ENCODE results near the gene ANLN.
"Not testable (repeated sequence)": the region's sequence is repeated elsewhere in the genome, so short reads cannot be mapped to it uniquely, and the experiment has no call there.

The ANLN gene

DNA sequence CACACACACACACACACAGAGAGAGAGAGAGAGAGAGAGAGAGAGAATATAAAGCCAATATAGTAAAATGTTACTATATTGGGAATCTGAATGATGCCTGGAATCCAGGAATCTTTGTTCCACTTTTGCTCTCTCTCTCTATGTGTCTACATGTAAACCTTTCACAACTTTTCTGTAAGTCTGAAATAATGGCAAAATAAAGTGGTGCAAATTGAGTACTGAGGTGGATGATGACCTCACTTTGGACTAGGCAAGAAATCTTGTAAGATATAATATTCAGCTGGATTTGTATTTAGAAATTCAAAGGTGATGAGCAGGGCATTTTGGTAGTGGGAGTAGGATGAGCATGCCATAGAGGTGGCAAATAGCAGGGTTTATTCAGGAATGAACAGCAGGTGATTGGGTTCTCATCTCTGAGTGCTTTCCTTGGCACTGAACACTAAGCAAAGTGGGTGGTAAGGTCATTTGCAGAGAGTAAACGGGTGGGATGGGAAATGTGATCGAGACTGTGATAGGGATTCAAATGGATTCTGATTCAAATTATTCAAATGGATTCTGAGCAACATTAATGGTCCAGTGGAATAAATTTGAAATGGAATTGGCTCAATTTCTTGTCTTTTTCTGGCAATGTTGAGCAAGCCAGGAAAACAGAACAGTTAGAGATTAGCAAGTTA lies 9.7 kb upstream of the ANLN start:
- DNase-seq: peak; percentile 51

DNA sequence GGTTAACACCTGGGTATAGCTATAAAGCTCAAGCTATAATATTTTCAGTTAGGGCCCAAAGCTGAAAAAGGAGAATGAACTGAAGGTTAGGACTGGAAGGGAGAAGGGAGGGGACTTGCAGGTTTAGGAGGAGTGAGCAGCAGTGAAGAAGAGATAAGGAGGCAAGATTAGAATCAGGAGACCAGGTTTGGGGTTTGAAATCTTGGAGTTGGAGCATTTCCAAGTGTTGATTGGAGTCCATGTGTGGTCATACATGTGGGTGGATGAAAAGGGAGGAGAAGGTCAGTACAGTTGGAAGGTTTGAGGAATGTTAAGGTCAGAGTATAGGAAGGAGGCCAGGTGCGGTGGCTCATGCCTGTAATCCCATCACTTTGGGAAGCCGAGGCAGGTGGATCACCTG lies 8.6 kb upstream of the ANLN start:
- DNase-seq: no peak

DNA sequence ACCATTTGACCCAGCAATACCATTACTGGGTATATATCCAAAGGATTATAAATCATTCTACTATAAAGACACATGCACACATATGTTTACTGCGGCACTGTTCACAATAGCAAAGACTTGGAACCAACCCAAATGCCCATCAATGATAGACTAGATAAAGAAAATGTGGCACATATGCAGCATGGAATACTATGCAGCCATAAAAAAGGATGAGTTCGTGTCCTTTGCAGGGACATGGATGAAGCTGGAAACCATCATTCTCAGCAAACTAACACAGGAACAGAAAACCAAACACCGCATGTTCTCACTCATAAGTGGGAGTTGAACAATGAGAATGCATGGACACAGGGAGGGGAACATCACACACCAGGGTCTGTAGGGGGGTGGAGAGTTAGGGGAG lies 6.4 kb upstream of the ANLN start:
- DNase-seq: not testable (repeated sequence)

DNA sequence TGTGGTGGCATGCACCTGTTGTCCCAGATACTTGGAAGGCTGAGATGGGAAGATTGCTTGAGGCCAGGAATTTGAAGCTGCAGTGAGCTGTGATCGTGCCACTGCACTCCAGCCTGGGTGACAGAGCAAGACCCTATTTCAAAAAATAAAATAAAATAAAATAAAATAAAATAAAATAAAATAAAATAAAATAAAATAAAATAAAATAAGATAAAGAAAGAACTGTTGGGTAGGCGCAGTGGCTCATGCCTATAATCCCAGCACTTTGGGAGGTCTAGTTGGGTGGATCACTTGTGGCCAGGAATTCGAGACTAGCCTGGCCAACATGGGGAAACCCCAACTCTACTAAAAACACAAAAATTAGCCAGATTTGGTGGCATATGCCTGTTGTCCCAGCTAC lies 4.0 kb upstream of the ANLN start:
- DNase-seq: not testable (repeated sequence)

DNA sequence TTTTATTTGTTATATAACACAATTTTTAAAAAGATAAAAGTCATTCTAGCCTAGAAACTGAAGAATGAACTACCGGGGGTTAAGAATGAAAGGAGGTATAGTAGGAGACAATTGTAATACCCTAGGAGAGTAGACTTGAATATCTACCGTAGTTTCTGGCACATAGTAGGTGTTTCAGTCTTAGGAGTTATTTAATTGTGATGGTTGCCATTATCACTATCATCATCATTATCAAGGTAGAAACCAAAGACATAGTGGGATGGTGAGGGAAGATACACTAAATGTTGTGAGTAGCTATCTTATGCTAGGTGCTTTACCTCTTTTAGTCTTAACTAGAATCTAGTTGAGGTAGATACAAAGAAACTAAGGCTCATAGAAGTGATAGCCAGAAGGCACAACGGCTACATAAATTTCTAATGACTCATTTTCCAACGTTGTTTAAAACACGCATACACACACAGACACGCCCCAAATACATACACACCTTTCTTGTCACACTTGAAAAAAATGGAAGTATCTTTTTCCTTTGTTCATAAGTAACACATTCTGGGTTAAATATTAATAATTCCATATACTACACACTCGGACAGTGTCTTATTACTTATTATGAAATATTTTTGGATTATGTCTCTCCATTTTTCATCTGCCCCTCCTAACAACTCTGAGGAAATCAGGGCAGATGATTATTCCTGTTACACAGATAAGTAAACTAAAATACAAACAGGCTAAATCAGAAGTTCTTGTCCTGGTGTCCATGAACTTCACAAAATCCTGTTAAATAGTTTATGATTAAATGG lies 2.0 kb upstream of the ANLN start:
- DNase-seq: peak; percentile 39

DNA sequence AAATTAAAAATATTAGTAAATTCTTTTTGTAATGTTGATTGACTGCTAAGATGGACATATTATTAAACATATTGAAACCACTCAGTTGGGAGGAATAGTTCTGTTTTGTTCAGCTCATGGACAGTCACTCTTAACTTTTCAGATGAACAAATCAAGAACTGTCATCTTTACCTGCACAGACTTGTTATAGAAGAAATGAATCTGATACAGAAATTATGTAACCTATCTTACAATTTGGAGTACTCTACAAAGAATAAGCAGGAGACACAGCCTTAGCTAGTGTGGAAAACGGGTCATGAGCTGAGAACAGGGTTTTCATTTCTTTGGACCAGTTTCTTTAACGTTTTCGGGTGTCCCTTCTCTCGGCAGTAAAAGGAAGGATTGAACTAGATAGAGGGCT lies 1.2 kb upstream of the ANLN start:
- DNase-seq: no peak

DNA sequence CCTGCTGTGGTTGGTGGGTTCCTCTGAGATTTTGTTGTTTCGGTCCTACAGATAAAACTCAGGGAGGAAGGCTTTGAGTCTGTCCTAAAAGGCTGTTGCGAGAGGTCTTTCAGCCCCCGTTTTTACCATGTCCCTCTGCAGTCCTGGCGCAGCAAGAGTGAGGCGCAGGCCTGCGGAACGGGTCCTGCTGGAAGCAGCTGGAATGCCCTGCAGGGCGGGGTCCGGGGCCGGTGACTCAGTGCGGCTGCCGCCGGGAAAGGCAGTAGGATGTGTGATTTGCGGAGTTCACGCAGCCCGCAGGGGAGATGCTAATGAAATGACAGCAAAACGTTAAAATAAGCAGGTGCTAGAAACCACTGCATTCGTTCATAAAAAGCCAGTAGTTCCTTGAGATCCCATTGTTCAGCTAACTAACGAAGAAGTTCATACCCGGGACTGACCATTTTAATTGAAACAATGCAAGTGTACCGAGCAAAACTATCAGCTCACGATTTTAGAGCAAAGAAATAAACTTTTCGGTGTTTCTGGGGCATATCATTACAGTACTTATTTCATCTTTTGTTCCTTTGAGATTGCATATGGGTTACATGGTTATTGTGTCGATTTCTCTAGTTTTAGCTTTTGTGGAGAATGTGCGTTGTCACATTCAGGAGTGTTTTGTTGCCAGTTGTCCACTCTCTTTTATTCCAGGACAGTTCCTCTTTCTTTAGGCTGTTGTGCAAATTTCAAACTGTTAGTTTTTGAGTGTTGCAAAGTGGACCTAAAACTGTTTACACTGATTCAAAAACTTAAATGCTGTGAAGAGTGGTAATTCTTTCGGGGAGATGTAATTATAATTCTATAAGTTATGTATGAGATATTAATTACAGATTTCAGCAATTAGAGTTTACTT lies 783 bp downstream of the ANLN start:
- peak; percentile 87 for DNase-seq

DNA sequence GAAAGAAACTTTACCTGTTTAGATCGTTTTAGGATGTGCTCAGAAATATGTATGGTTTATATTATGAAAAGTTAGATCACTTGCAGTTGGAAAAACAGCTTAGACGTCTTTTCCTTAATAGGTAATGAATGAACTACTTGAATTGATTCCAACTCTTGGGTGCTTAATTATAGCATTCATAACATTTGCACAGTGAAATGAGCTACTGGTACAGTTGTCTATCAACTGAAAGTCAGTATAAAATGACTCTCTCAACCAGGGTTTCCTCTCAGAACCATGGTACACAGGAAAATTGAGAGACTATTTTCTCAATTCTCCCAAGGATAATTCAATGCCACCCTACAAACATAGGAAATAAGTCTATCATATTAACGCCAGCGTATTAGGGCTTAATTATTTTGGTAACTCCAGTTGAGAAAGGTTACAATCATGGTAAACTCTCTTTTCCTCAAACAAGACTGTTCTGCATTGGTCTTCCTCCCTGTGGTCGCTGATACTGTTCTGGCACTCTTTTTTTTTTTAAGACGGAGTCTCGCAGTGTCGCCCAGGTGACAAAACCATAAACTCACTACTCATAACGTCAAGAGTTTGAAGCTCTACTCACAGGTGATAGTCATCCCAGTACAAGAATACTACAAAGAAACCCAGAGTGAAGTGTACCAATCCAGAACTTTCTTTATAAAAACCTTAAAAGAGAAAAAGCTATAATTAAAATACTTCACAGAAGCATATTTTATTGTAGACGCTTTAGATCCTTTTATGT lies 2.0 kb downstream of the ANLN start:
- peak; percentile 71 for DNase-seq

DNA sequence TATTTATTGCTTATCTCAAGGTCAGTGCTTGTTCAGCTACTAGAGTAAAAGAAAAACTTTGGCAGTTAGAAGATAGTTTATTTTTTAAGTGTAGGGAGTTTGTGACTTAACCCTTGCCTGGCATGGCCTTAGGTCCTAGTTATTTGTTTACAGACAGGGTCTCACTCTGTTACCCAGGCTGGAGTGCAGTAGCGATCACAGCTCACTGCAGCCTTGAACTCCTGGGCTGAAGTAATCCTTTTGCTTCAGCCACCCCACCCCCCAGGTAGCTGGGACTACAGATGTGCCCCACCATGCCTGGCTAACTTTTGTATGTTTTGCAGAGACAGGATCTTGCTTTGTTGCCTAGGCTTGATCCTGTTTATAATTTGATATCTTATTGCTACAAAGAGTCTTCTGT lies 4.2 kb downstream of the ANLN start:
- DNase-seq: no peak

DNA sequence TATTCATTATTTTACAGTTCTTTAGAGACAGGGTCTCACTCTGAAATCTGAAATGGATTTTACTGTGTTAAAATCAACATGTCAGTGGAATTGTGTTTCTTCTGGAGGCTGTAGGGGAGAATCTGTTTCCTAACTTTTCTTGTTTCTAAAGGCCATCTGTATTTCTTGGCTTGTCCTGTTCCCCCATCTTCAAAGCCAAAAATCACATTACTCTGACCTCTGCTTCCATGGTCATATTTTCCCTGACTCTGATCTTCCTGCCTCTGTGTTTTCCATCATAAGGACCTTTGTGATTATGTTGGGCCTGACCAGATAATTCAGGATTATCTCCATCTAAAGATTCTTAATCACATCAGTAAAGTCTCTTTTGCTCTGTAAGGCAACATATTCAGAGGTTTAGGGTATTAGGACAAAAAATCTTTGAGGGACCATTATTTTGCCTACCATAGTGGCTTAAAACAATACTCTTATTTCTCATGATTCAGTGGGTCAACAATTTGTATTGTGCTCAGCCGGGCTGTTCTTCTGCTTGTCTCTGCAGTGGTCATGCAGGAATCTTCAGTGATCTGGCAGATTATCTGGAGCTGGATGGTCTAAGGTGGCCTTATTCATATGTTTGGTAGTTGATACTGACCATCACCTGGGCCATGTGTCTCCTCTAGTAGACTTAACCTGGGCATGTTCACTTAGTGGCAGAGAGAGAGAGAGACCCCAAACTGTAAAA lies 5.7 kb downstream of the ANLN start:
- no peak for DNase-seq

DNA sequence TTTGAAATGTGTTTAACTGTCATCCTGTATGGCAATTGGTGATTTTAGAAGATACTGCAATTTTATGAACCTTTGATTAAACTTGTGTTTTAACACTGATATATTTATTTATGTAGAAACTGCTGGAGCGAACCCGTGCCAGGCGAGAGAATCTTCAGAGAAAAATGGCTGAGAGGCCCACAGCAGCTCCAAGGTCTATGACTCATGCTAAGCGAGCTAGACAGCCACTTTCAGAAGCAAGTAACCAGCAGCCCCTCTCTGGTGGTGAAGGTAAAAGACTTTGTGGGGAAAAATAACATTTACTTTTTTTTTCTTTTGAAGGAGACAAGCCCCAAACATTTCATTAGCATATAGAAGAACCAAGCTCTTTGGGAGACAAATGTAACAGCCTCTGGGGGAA lies 6.5 kb downstream of the ANLN start:
- no peak for DNase-seq

DNA sequence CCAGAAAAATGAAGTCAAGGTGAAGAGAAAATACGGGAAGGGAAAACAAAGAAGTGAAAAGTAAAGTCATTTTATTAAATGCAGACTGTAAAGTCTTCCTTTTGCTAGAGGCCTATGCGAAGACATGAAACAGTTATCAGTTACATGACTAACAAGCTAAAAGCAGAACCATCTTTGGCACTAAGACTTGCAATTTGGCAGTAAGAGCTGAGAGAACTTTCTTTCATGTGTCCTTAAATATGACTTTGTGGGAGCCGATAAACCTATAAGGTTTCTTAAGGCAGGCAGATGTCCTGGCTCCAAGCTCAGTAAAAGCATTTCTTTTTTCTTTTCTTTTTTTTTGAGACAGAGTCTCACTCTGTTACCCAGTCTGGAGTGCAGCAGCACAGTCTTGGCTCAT lies 10.4 kb downstream of the ANLN start:
- no peak for DNase-seq

DNA sequence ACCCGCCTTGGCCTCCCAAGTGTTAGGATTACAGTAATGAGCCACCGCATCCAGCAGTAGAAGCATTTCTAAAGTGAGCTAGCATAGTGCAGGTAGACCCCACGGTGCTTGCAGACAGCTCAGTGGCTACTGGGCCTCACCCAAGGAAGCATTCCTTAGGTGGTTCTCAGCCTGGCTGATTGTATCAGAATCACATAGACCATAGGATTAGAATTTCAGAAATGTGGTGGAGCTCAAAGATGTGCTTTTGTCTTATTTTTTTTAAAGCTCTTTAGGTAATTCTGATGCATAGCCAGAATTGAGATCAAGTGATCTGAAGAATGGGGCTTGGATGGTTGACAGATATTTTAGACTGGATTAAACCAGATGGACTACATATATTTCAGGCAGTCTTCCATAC lies 10.9 kb downstream of the ANLN start:
- DNase-seq: no peak

DNA sequence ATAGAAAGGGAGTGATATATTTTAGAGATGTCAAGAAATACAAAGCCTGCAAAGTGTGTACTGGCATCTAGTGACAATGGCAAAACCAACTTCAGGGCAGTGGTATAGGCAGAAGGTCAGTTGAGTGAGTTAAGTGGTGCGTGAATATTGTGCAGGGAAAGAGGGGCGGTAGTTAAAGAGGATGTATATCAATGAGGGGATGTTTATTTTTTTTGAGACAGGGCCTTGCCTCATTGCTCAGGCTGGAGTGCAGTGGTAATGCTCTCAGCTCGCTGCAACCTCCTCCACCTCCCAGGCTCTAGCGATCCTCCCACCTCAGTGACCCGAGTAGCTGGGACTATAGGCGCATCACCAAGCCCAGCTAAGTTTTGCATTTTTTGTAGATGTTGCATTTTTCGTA lies 13.8 kb downstream of the ANLN start:
- DNase-seq: no peak

DNA sequence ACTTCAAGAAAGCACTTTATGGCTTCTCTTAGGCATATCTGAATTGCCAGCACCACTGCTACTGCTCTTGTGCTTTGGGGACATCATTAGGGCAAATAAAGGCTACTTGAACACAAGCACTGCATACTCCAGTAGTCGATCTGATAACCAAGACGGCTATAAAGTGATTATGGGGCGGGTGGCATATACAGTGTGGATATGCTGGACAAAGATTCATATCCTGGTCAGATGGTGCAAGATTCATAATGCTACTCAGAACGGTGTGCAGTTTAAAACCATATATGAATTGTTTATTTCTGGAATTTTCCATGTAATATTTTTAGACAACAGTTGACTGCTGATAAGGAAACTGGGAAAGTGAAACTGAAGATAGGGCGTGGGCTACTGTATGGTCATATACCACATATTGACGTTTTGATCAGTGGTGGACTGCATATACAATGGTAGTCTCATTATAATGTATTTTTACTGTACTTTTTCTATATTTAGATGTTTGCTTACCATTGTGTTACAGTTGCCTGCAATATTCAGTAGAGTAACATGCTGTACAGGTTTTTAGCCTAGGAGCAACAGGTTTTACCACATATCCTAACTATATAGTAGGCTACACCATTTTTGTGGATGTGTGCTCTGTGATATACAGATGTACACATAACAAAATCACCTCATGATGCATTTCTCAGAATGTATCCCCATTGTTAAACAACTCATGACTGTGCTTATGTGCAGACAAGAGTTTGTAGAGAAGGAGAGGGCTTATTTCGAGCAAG lies 15.2 kb downstream of the ANLN start:
- DNase-seq: no peak

DNA sequence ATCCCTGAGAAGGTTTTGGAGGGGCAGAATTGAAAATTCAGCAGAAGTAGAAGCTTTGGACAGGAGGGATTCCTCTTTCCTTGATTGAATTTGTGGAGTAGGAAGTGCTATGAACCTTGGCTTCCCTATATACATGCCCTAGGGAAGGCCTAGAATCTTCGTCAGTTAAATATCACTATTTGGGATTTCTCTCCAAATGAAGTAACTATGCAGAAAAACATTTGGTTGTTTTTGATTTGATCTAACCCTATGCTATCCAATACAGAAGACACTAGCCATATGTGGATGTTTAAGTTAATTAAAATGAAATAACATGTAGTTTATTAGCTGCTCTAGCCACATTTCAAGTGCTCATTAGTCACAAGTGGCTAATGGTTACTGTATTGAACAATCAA lies 15.7 kb downstream of the ANLN start:
- DNase-seq: no peak

DNA sequence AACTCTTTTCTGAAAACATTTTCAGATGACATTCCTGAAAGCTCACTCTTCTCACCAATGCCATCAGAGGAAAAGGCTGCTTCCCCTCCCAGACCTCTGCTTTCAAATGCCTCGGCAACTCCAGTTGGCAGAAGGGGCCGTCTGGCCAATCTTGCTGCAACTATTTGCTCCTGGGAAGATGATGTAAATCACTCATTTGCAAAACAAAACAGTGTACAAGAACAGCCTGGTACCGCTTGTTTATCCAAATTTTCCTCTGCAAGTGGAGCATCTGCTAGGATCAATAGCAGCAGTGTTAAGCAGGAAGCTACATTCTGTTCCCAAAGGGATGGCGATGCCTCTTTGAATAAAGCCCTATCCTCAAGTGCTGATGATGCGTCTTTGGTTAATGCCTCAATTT lies 16.5 kb downstream of the ANLN start:
- DNase-seq: peak; percentile 97

DNA sequence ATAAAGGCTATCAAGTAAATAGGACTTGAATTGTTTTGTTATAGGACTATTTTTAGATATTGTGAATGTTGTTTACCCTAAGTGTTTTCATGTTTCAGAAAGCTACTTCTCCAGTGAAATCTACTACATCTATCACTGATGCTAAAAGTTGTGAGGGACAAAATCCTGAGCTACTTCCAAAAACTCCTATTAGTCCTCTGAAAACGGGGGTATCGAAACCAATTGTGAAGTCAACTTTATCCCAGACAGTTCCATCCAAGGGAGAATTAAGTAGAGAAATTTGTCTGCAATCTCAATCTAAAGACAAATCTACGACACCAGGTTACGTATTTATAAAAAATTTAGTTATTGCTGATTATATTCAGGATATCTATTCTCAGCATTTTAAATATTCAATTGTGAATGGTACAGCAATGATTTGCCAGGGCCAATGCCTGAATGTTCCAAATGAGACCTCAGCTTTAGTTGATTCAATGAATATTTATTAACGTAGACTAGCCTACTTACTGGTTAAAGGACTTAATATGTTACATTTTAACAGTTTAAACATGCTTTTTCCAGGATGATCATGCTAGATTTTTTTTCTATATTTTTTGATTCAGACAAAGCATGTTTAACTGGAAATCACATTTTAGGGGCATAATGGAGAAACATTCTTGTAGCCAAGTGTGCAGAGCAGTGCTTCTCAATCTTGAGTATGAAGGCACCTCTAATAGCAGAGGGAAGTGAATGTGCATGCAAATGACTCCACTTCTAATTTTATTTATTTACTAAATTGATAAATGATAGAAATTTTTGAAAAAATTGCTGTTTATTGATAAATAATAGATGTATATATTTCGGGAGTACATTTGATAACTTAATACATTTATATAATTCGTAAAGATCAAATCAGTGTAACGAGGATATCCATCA lies 18.2 kb downstream of the ANLN start:
- DNase-seq: no peak

DNA sequence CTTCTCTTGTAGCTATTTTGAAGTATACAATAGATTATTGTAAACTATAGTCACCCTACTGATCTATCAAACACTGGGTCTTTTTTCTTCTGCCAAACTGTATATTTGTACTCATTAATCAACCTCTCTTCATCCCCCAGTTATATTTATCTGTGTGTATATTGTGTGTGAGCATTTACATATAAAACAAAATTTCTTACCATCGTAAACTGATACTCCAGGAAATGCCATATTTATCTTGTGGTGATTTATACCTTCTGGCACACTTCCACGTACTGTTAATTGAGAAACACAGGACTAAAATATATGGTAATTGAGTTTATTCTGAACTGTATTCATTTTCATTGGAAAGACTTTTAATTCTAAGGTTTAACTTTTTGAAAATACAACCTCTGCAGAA lies 18.9 kb downstream of the ANLN start:
- DNase-seq: peak; percentile 90

DNA sequence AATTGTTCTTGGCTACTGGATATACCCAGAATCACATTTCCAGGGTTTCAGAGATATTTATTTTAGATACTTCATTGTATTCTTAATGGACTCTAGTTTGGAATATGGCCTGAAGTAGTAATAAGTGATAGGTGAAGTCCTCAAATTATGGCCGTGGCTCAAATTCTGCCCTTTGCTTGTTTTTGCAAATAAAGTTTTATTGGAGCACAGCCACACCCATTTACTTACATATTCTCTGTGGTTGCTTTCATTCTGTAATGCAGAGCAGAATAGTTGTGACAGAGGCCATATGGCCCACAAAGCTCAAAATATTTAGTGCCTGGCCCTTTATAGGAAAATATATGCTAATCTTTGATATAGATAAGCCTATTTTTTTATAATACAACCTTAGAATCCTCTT lies 19.5 kb downstream of the ANLN start:
- DNase-seq: peak; percentile 16
